22Rv1 (cell line): ENCODE measurements around the gene CNTN4.

Experiments used
- ZFX ChIP-seq: fragments of 450-650 bp; IDR thresholded peaks from 2 replicates; pipeline ENCODE4 v1.6.1; 2017; ENCODE audit warnings: antibody characterized with exemption, borderline replicate concordance
- TF ChIP-seq, protein P1 (sequence below): fragments of 450-650 bp; IDR thresholded peaks from 2 replicates; pipeline ENCODE4 v1.5.1; 2017; ENCODE audit warnings: mild to moderate bottlenecking

DNA sequence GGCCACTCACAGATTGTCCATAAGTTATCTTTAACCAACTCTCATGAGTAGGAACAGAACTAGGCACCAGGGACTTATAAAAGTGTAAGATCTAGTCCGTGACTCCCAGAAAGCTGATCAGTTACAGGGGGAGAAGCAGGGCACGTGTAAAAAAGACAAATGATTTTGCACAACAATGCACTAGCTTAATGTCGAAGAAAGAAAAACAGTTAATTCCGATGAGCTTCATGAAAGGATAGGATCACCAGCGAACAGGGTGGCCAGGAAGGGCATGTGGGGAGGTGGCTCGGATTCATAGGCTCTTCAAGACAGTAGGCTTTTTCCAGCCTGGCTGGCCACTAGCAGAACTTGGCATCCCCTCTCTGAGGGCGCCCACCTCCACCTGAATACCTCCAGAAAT lies 921.5 kb downstream of the CNTN4 start:
- TF ChIP-seq, protein P1, sequence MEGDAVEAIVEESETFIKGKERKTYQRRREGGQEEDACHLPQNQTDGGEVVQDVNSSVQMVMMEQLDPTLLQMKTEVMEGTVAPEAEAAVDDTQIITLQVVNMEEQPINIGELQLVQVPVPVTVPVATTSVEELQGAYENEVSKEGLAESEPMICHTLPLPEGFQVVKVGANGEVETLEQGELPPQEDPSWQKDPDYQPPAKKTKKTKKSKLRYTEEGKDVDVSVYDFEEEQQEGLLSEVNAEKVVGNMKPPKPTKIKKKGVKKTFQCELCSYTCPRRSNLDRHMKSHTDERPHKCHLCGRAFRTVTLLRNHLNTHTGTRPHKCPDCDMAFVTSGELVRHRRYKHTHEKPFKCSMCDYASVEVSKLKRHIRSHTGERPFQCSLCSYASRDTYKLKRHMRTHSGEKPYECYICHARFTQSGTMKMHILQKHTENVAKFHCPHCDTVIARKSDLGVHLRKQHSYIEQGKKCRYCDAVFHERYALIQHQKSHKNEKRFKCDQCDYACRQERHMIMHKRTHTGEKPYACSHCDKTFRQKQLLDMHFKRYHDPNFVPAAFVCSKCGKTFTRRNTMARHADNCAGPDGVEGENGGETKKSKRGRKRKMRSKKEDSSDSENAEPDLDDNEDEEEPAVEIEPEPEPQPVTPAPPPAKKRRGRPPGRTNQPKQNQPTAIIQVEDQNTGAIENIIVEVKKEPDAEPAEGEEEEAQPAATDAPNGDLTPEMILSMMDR = no peak
- no peak for TF ChIP-seq ZFX
